WTC11 (cell line): Measurements from ENCODE around the gene GRAMD1C. TPM values are rescaled to one million over a fixed set of nuclear protein-coding genes. Genes with fewer than 3 reads are reported as not detected.

Experiments
- ATAC-seq: fragments of 200-7000 bp; cut with Tn5 transposase; 2 replicates; pipeline ENCODE4 v1.10.0; 2021; ENCODE audit warnings: mild to moderate bottlenecking, moderate library complexity
- CTCF ChIA-PET: fragments of 300-600 bp; sonication (Branson Sonifier 250); formaldehyde crosslinking; loops from one replicate; lab custom pipeline; 2021; ENCODE audit warnings: antibody characterized with exemption; lab: Charles Lee
- POLR2A ChIA-PET: fragments of 350-600 bp; sonication (Branson Sonifier 250); formaldehyde crosslinking; loops from one replicate; lab custom pipeline; 2021; ENCODE audit warnings: antibody characterized with exemption; lab: Charles Lee
- DNase-seq: peaks from one replicate; pipeline ENCODE4 v3.0.0; 2021; ENCODE audit warnings: low spot score
- H3K27ac Mint-ChIP-seq: 2 replicates; pipeline ENCODE4 v1.8.0; 2021; ENCODE audit warnings: mixed read lengths
- H3K27me3 Mint-ChIP-seq: 2 replicates; pipeline ENCODE4 v1.8.0; 2021; ENCODE audit warnings: low read depth, mild to moderate bottlenecking, moderate library complexity, mixed read lengths
- H3K36me3 Mint-ChIP-seq: 2 replicates; pipeline ENCODE4 v1.8.0; 2021; ENCODE audit warnings: mixed read lengths
- H3K4me1 Mint-ChIP-seq: 2 replicates; pipeline ENCODE4 v1.8.0; 2022; ENCODE audit warnings: mixed read lengths
- H3K4me3 Mint-ChIP-seq: 2 replicates; pipeline ENCODE4 v1.8.0; 2021; ENCODE audit warnings: mild to moderate bottlenecking, moderate library complexity, mixed read lengths
- H3K9me3 Mint-ChIP-seq: 2 replicates; pipeline ENCODE4 v1.8.0; 2021; ENCODE audit warnings: mixed read lengths
- ATF1 ChIP-seq: sonication (generic); formaldehyde crosslinking; IDR thresholded peaks from 2 replicates; pipeline ENCODE4 v1.8.1; 2023; ENCODE audit warnings: mild to moderate bottlenecking, moderate library complexity, missing genetic modification reagents
- ELF4 ChIP-seq: sonication (generic); formaldehyde crosslinking; IDR thresholded peaks from 2 replicates; pipeline ENCODE4 v1.8.1; 2022; ENCODE audit warnings: low read depth, mild to moderate bottlenecking, moderate library complexity, missing genetic modification reagents
- FOXJ3 ChIP-seq: sonication (generic); formaldehyde crosslinking; IDR thresholded peaks from 2 replicates; pipeline ENCODE4 v1.9.0; 2021; ENCODE audit warnings: missing genetic modification reagents, mild to moderate bottlenecking, borderline replicate concordance
- FOXK1 ChIP-seq: sonication (generic); formaldehyde crosslinking; IDR thresholded peaks from 2 replicates; pipeline ENCODE4 v1.8.0; 2022; ENCODE audit warnings: mild to moderate bottlenecking, moderate library complexity, missing genetic modification reagents
- GABPB1 ChIP-seq: sonication (generic); formaldehyde crosslinking; IDR thresholded peaks from 2 replicates; pipeline ENCODE4 v1.8.1; 2023; ENCODE audit warnings: mild to moderate bottlenecking, missing genetic modification reagents
- HMGA2 ChIP-seq: fragments of 250-450 bp; sonication (Bioruptor Pico); IDR thresholded peaks from 2 replicates; pipeline ENCODE4 v1.4.0; 2021; ENCODE audit warnings: mild to moderate bottlenecking, moderate library complexity
- JUN ChIP-seq: sonication (generic); formaldehyde crosslinking; IDR thresholded peaks from 2 replicates; pipeline ENCODE4 v1.8.0; 2023; ENCODE audit warnings: mild to moderate bottlenecking, missing genetic modification reagents
- NR1H2 ChIP-seq: sonication (generic); formaldehyde crosslinking; IDR thresholded peaks from 2 replicates; pipeline ENCODE4 v1.9.0; 2021; ENCODE audit warnings: mild to moderate bottlenecking, moderate library complexity, missing genetic modification reagents
- TCF7 ChIP-seq: sonication (generic); formaldehyde crosslinking; IDR thresholded peaks from 2 replicates; pipeline ENCODE4 v1.8.0; 2022; ENCODE audit warnings: mild to moderate bottlenecking, low read depth, missing genetic modification reagents, moderate library complexity
- ZNF396 ChIP-seq: fragments of 250-450 bp; sonication (Bioruptor Pico); IDR thresholded peaks from 2 replicates; pipeline ENCODE4 v1.8.0; 2021; ENCODE audit warnings: mild to moderate bottlenecking, moderate library complexity, borderline replicate concordance
- ZNF416 ChIP-seq: fragments of 250-450 bp; sonication (Bioruptor Pico); IDR thresholded peaks from 2 replicates; pipeline ENCODE4 v1.9.0; 2021; ENCODE audit warnings: mild to moderate bottlenecking, inconsistent platforms
- total RNA-seq: library from RNA; stranded (reverse); gene quantifications from 3 replicates; pipeline ENCODE4 v1.2.3, GENCODE V29; 2021
- TF ChIP-seq, protein P1 (sequence below): sonication (generic); formaldehyde crosslinking; IDR thresholded peaks from 2 replicates; pipeline ENCODE4 v1.8.0; 2023; ENCODE audit warnings: missing genetic modification reagents, mild to moderate bottlenecking, borderline replicate concordance
- TF ChIP-seq, protein P2 (sequence below): fragments of 200-600 bp; IDR thresholded peaks from 2 replicates; pipeline ENCODE4 v1.8.0; 2022; ENCODE audit warnings: antibody characterized with exemption
- TF ChIP-seq, protein P3 (sequence below): sonication (generic); formaldehyde crosslinking; IDR thresholded peaks from 2 replicates; pipeline ENCODE4 v1.8.1; 2023; ENCODE audit warnings: mild to moderate bottlenecking, missing genetic modification reagents
- TF ChIP-seq, protein P4 (sequence below): sonication (generic); formaldehyde crosslinking; conservative IDR thresholded peaks from 2 replicates; pipeline ENCODE4 v1.8.1; 2023; ENCODE audit warnings: mild to moderate bottlenecking, low read depth, missing genetic modification reagents, moderate library complexity
- TF ChIP-seq, protein P5 (sequence below): sonication (generic); formaldehyde crosslinking; IDR thresholded peaks from 2 replicates; pipeline ENCODE4 v1.8.0; 2022; ENCODE audit warnings: mild to moderate bottlenecking, missing genetic modification reagents
- TF ChIP-seq, protein P6 (sequence below): sonication (generic); formaldehyde crosslinking; IDR thresholded peaks from 2 replicates; pipeline ENCODE4 v1.8.1; 2022; ENCODE audit warnings: missing genetic modification reagents, borderline replicate concordance
- TF ChIP-seq, protein P7 (sequence below): sonication (generic); formaldehyde crosslinking; IDR thresholded peaks from 2 replicates; pipeline ENCODE4 v1.8.0; 2022; ENCODE audit warnings: mild to moderate bottlenecking, missing genetic modification reagents

Gene GRAMD1C
- total RNA-seq, 1 experiment from 2014 or later, result 2.8 TPM

DNA sequence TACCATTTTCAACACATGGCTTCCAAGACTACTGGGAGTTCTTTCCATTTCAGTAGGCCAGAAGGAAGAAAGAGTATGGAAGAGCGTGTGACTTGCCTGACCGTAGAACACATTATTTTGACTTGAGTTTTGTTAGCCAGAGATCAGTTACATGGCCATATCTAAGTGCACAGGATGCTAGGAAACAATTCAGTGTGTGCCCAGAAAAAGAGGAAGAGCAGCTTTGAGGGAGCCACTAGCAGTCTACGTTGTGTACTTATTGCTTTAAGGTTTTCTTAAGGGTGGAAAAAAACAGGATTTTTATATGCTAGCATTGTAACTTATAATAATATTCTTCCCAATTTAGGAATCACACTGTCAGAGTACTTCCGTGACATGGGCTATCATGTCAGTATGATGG is 44.1 kb upstream of the GRAMD1C start:
- no peaks in the 10 kb centered on the region for H3K27me3 Mint-ChIP-seq
- CTCF ChIA-PET, result interaction anchor here (0.6 to 1.5 kb wide), 3 partner anchors 31 to 58 kb away, joined by 3 to 5 read pairs (median 4); no protein-coding TSS in a partner anchor
- no peaks in the 10 kb centered on the region for H3K4me1 Mint-ChIP-seq
- DNase-seq (no peak), ATAC-seq (no peak)
- H3K36me3 Mint-ChIP-seq, result peaks cover 24% of the 10 kb centered on the region
- no peak for TF ChIP-seq ZNF416 (CRISPR knock-in tag)
- TF ChIP-seq ATF1 (CRISPR knock-in tag), result no peak
- TF ChIP-seq, protein P1, sequence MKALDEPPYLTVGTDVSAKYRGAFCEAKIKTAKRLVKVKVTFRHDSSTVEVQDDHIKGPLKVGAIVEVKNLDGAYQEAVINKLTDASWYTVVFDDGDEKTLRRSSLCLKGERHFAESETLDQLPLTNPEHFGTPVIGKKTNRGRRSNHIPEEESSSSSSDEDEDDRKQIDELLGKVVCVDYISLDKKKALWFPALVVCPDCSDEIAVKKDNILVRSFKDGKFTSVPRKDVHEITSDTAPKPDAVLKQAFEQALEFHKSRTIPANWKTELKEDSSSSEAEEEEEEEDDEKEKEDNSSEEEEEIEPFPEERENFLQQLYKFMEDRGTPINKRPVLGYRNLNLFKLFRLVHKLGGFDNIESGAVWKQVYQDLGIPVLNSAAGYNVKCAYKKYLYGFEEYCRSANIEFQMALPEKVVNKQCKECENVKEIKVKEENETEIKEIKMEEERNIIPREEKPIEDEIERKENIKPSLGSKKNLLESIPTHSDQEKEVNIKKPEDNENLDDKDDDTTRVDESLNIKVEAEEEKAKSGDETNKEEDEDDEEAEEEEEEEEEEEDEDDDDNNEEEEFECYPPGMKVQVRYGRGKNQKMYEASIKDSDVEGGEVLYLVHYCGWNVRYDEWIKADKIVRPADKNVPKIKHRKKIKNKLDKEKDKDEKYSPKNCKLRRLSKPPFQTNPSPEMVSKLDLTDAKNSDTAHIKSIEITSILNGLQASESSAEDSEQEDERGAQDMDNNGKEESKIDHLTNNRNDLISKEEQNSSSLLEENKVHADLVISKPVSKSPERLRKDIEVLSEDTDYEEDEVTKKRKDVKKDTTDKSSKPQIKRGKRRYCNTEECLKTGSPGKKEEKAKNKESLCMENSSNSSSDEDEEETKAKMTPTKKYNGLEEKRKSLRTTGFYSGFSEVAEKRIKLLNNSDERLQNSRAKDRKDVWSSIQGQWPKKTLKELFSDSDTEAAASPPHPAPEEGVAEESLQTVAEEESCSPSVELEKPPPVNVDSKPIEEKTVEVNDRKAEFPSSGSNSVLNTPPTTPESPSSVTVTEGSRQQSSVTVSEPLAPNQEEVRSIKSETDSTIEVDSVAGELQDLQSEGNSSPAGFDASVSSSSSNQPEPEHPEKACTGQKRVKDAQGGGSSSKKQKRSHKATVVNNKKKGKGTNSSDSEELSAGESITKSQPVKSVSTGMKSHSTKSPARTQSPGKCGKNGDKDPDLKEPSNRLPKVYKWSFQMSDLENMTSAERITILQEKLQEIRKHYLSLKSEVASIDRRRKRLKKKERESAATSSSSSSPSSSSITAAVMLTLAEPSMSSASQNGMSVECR (CRISPR knock-in tag), result no peak
- no peak for TF ChIP-seq HMGA2 (CRISPR knock-in tag)
- no peak for TF ChIP-seq GABPB1 (CRISPR knock-in tag)
- TF ChIP-seq JUN (CRISPR knock-in tag), result no peak
- POLR2A ChIA-PET, result no interaction called here
- H3K4me3 Mint-ChIP-seq, result no peak overlapping the region
- H3K27ac Mint-ChIP-seq, result peak overlapping the region; percentile 93; the same call in 1 of the 2 replicates
- no peaks in the 10 kb centered on the region for H3K9me3 Mint-ChIP-seq

DNA sequence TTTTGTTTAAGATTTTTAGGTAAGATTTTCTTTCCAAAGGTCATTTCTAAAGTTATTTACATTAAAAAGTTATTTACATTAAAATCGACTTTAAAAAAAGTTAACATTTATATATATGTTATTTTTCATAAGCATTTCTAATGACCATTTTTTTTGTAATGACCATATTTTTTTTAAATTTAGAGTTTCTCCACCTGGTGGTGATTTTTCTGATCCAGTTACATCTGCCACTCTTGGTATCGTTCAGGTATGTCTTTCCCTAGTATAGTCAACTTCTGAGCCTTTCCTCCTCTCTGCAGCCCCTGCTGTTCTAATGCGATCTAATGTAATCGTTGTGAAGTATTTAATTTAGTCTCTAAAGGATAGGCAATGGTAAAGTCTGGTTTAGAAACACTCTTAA is 42.9 kb upstream of the GRAMD1C start:
- ATAC-seq (no peak), DNase-seq (no peak)
- H3K36me3 Mint-ChIP-seq, result peaks cover 28% of the 10 kb centered on the region
- H3K4me1 Mint-ChIP-seq, result no peaks in the 10 kb centered on the region
- no peaks in the 10 kb centered on the region for H3K9me3 Mint-ChIP-seq
- no peak overlapping the region for H3K27ac Mint-ChIP-seq
- CTCF ChIA-PET, result no interaction called here
- H3K27me3 Mint-ChIP-seq, result no peaks in the 10 kb centered on the region
- H3K4me3 Mint-ChIP-seq, result no peak overlapping the region
- POLR2A ChIA-PET, result no interaction called here
- TF ChIP-seq, protein P2, sequence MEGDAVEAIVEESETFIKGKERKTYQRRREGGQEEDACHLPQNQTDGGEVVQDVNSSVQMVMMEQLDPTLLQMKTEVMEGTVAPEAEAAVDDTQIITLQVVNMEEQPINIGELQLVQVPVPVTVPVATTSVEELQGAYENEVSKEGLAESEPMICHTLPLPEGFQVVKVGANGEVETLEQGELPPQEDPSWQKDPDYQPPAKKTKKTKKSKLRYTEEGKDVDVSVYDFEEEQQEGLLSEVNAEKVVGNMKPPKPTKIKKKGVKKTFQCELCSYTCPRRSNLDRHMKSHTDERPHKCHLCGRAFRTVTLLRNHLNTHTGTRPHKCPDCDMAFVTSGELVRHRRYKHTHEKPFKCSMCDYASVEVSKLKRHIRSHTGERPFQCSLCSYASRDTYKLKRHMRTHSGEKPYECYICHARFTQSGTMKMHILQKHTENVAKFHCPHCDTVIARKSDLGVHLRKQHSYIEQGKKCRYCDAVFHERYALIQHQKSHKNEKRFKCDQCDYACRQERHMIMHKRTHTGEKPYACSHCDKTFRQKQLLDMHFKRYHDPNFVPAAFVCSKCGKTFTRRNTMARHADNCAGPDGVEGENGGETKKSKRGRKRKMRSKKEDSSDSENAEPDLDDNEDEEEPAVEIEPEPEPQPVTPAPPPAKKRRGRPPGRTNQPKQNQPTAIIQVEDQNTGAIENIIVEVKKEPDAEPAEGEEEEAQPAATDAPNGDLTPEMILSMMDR, result no peak
- no peak for TF ChIP-seq FOXJ3 (CRISPR knock-in tag)
- no peak for TF ChIP-seq ELF4 (CRISPR knock-in tag)
- no peak for TF ChIP-seq FOXK1
- TF ChIP-seq ZNF396 (CRISPR knock-in tag), result no peak
- TF ChIP-seq, protein P3, sequence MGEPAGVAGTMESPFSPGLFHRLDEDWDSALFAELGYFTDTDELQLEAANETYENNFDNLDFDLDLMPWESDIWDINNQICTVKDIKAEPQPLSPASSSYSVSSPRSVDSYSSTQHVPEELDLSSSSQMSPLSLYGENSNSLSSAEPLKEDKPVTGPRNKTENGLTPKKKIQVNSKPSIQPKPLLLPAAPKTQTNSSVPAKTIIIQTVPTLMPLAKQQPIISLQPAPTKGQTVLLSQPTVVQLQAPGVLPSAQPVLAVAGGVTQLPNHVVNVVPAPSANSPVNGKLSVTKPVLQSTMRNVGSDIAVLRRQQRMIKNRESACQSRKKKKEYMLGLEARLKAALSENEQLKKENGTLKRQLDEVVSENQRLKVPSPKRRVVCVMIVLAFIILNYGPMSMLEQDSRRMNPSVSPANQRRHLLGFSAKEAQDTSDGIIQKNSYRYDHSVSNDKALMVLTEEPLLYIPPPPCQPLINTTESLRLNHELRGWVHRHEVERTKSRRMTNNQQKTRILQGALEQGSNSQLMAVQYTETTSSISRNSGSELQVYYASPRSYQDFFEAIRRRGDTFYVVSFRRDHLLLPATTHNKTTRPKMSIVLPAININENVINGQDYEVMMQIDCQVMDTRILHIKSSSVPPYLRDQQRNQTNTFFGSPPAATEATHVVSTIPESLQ, result no peak
- TF ChIP-seq, protein P4, sequence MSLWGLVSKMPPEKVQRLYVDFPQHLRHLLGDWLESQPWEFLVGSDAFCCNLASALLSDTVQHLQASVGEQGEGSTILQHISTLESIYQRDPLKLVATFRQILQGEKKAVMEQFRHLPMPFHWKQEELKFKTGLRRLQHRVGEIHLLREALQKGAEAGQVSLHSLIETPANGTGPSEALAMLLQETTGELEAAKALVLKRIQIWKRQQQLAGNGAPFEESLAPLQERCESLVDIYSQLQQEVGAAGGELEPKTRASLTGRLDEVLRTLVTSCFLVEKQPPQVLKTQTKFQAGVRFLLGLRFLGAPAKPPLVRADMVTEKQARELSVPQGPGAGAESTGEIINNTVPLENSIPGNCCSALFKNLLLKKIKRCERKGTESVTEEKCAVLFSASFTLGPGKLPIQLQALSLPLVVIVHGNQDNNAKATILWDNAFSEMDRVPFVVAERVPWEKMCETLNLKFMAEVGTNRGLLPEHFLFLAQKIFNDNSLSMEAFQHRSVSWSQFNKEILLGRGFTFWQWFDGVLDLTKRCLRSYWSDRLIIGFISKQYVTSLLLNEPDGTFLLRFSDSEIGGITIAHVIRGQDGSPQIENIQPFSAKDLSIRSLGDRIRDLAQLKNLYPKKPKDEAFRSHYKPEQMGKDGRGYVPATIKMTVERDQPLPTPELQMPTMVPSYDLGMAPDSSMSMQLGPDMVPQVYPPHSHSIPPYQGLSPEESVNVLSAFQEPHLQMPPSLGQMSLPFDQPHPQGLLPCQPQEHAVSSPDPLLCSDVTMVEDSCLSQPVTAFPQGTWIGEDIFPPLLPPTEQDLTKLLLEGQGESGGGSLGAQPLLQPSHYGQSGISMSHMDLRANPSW (CRISPR knock-in tag), result no peak
- TF ChIP-seq, protein P5, sequence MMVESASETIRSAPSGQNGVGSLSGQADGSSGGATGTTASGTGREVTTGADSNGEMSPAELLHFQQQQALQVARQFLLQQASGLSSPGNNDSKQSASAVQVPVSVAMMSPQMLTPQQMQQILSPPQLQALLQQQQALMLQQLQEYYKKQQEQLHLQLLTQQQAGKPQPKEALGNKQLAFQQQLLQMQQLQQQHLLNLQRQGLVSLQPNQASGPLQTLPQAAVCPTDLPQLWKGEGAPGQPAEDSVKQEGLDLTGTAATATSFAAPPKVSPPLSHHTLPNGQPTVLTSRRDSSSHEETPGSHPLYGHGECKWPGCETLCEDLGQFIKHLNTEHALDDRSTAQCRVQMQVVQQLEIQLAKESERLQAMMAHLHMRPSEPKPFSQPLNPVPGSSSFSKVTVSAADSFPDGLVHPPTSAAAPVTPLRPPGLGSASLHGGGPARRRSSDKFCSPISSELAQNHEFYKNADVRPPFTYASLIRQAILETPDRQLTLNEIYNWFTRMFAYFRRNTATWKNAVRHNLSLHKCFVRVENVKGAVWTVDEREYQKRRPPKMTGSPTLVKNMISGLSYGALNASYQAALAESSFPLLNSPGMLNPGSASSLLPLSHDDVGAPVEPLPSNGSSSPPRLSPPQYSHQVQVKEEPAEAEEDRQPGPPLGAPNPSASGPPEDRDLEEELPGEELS (CRISPR knock-in tag), result no peak
- TF ChIP-seq NR1H2 (CRISPR knock-in tag), result no peak
- TF ChIP-seq TCF7 (CRISPR knock-in tag), result no peak
- TF ChIP-seq, protein P6, sequence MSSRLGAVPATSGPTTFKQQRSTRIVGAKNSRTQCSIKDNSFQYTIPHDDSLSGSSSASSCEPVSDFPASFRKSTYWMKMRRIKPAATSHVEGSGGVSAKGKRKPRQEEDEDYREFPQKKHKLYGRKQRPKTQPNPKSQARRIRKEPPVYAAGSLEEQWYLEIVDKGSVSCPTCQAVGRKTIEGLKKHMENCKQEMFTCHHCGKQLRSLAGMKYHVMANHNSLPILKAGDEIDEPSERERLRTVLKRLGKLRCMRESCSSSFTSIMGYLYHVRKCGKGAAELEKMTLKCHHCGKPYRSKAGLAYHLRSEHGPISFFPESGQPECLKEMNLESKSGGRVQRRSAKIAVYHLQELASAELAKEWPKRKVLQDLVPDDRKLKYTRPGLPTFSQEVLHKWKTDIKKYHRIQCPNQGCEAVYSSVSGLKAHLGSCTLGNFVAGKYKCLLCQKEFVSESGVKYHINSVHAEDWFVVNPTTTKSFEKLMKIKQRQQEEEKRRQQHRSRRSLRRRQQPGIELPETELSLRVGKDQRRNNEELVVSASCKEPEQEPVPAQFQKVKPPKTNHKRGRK (CRISPR knock-in tag), result no peak
- TF ChIP-seq, protein P7, sequence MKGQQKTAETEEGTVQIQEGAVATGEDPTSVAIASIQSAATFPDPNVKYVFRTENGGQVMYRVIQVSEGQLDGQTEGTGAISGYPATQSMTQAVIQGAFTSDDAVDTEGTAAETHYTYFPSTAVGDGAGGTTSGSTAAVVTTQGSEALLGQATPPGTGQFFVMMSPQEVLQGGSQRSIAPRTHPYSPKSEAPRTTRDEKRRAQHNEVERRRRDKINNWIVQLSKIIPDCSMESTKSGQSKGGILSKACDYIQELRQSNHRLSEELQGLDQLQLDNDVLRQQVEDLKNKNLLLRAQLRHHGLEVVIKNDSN (CRISPR knock-in tag), result no peak
